ENCODE results near the gene RASAL2.
A peak's percentile ranks its signal among the peaks of the same experiment; 100 is the strongest.
"Not testable (repeated sequence)": the region's sequence is repeated elsewhere in the genome, so short reads cannot be mapped to it uniquely, and the experiment has no call there.

Gene RASAL2

DNA sequence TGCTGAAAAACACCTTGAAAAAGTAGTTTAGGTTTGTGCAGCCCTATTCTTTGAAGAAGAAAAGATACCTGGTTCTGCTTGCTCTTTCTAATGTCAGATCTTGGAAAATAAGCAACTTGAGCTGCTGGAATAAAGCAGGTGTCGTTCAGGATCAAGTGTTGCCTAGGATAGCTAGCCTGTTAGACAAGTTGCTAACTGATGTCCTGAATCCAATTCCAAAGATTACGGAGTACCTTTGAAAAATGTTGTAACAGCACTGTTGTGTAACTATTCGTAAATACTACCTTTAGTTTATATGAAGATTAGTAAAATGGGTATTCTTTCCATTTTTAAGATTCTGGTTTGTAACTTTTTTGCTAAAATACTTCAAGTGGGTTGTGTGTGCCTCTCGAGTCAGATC lies 251.3 kb downstream of the RASAL2 start:
- DNase-seq, result no peak
- in situ Hi-C loops (cut with HindIII; ENCODE audit: low pct_ligation_motif_present, low pct_unique_long_range_greater_than_20kb, low sequenced_read_pairs), result no loop called here

DNA sequence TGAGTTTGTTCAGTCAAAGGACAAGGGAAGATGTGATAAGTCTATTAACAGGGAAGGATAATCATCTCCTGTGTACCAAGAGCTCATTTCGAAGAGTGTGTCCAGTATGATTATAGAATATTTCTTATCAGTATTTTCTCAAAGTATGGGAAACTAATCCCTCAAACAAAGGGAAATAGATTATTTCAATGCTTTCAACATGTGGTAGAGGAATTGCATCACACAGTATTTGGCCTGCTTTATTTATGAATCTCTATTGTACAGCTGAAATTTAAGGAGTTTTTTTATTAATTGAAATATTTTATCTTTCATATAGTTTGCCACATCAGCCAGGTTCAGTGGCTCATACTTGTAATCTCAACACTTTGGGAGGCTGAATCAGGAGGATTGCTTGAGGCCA lies 251.9 kb downstream of the RASAL2 start:
- DNase-seq, result no peak
- in situ Hi-C loops (cut with HindIII; ENCODE audit: low pct_ligation_motif_present, low pct_unique_long_range_greater_than_20kb, low sequenced_read_pairs), result no loop called here

DNA sequence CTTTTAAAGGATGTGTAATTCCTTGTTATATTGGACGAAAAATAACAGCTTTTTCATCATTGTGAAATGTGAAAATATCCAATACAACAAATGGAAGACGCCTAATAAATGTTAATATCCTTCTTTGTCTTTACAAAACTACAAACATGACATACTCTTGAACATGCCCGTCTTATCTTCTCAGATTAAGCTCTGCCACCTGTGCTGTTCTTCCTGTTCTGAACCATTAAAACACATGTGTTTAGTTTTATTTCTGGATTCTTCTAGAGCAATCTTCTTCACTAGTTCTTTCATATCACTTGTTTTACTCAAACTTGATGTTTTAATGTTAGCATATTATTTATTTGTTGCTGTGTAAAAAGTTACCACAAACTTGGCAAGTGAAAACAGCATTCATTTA lies 255.9 kb downstream of the RASAL2 start:
- DNase-seq, result no peak
- in situ Hi-C loops (cut with HindIII; ENCODE audit: low pct_ligation_motif_present, low pct_unique_long_range_greater_than_20kb, low sequenced_read_pairs), result no loop called here

DNA sequence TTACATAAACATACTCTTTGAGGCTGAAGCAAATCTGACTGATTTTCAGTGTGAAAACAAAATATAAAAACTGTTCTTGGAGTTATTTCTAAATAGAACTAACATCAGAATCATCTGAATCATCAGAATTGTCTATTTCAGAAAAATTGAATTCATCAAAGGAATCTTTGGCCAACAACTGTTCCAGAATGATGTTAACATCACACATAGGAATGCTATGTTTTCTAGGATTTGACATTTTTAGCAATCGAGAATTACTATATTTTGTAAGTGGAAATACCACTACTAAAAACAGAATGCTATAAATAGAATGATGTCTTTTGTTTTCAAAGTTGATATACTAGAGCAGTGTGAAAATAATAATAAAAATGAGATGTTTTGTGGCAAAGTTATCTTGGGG lies 258.0 kb downstream of the RASAL2 start:
- in situ Hi-C loops (cut with HindIII; ENCODE audit: low pct_ligation_motif_present, low pct_unique_long_range_greater_than_20kb, low sequenced_read_pairs); DNase-seq: not testable (repeated sequence)

DNA sequence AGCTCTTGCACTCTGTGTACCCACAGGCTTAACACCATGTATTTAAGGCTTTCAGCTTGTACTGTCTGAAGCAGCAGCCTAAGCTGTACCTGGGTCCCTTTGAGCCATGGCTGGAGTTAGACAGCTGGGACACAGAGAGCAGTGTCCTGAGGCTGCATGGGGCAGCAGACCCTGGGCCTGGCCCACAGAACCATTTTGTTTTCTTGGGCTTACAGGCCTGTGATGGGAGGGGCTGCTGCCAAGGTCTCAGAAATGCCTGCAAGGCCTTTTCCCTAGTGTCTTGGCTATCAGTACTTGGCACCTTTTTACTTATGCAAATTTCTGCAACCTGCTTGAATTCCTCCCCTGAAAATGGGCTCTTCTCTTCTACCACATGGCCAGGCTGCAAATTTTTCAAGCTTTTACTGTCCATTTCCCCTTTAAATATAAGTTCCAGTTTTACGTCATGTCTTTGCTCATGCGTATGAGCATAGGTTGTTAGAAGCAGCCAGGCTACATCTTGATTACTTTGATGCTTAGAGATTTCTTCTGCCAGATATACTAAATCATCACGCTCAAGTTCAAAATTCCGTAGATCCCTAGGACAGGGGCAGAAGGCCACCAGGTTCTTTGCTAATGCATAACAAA lies 259.0 kb downstream of the RASAL2 start:
- in situ Hi-C loops (cut with HindIII; ENCODE audit: low pct_ligation_motif_present, low pct_unique_long_range_greater_than_20kb, low sequenced_read_pairs), result no loop called here
- no peak for DNase-seq

DNA sequence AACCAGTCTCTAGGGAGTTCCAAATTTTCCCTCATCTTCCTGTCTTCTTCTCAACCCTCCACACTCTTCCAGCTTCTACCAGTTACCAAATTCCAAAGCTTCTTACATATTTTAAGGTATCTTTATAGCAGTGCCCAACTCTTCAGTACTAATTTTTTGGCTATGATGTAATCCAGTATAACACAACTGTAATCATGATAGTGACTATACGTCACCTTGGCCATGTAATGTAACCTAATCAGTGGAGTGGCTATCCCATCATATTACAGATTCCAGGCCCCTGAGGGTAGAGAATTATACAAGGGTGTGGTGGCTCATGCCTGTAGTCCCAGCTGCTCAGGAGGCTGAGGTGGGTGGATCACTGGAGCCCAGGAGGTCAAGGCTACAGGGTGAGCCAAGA lies 259.6 kb downstream of the RASAL2 start:
- DNase-seq, result no peak
- in situ Hi-C loops (cut with HindIII; ENCODE audit: low pct_ligation_motif_present, low pct_unique_long_range_greater_than_20kb, low sequenced_read_pairs), result no loop called here

DNA sequence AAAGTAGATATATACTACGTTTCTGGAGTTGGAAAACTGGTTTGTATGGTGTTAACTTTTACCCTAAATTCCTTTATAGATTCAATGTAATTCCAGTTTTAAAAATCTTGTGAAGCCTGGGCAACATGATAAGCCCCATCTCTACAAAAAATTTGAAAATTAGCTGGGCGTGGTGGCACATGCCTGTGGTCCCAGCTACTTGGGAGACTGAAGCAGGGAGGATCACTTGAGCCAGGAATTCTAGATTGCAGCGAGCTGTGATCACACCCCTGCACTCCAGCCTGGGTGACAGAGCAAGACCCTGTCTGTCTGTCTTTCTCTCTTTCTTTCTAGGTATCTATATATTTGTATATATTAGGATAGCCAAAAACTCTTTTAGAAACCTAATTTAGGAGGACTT lies 260.9 kb downstream of the RASAL2 start:
- in situ Hi-C loops (cut with HindIII; ENCODE audit: low pct_ligation_motif_present, low pct_unique_long_range_greater_than_20kb, low sequenced_read_pairs), result no loop called here
- DNase-seq, result no peak

DNA sequence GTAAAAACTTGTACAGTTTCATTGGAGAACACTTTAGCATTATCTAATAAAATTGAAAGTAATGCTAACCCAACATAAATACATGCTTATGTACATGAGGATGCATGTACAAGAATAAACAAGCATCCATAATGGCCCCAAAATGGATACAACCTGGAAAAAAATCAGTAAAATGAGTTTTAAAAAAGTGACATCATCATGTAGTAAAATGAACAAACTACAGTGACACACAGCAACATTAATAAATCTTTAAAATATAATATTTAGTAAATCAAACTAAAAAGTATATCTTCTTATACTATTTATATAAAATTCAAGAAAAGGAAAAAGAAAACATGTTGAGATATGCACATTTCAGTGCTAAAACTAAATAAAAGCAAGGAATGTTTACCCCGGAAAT lies 262.4 kb downstream of the RASAL2 start:
- in situ Hi-C loops (cut with HindIII; ENCODE audit: low pct_ligation_motif_present, low pct_unique_long_range_greater_than_20kb, low sequenced_read_pairs), result no loop called here
- no peak for DNase-seq

DNA sequence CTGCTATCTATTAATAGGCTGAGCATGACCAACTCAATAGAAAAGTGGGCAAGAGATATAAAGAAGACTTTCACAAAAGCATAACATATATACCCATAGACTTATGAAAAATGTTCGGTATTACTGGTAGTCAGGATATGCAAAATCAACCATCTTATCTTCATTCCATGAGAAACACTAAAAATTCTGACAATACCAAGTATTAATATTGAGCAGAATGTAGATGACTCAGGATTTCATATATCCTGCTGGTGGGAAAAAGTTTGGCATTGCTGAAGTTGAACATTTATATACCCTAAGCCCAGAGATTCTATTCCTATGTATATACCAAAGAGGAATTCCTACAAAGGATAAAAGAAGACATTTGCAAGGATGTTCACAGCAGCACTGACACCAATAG lies 264.6 kb downstream of the RASAL2 start:
- no peak for DNase-seq

DNA sequence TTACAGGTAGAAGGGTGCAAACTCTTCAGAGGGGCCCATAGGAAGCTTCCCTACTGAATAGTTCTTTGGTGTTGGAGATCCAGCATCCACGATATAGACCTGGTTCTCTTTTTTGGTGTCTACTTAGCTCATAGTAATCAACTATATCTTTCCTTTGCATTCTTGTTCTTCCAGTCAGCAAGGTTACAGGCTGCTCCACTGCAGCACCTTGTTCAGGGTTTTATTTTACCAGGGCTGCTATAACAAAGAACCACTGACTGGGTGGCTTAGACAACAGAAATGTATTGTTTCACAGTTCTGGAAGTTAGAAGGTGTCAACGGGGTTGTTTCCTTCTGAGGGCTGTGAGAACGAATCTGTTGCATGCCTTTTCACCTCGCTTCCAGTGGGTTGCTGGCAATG lies 266.5 kb downstream of the RASAL2 start:
- in situ Hi-C loops (cut with HindIII; ENCODE audit: low pct_ligation_motif_present, low pct_unique_long_range_greater_than_20kb, low sequenced_read_pairs), result no loop called here
- no peak for DNase-seq

More for the DNA sequence above, 264.6 kb downstream of the RASAL2 start:
- in situ Hi-C loops (cut with HindIII; ENCODE audit: low pct_ligation_motif_present, low pct_unique_long_range_greater_than_20kb, low sequenced_read_pairs), result no loop called here

DNA sequence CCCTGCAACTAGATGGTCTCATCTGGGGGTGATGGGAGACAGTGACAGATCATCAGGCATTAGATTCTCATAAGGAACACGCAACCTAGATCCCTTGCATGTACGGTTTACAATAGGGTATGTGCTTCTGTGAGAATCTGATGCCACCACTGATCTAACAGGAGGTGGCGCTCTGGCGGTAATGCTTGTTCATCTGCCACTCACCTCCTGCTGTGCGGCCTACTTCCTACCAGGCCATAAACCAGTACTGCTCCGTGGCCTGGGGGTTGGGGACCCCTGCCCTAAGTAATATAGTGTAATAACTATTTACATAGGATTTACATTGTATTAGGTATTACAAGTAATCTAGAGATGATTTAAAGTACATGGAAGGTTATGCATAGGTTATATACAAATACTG lies 267.9 kb downstream of the RASAL2 start:
- in situ Hi-C loops (cut with HindIII; ENCODE audit: low pct_ligation_motif_present, low pct_unique_long_range_greater_than_20kb, low sequenced_read_pairs), result no loop called here
- DNase-seq, result no peak

DNA sequence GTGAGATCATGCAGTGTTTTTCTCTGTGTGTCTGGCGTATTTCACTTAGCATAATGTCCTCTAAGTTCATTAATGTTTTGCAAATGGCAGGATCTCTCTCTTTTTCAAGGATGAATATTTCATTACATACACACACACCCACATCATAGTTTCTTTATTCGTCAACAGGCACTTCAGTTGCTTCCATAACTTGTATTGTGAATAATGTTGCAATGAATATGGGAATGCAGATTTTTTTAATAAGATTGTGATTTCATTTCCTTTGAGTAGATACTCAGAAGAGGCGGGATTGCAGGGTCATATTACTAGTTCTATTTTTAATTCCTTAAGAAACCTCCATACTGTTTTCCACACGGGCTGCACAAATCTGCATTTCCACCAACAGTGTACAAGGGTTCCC lies 268.8 kb downstream of the RASAL2 start:
- no peak for DNase-seq
- in situ Hi-C loops (cut with HindIII; ENCODE audit: low pct_ligation_motif_present, low pct_unique_long_range_greater_than_20kb, low sequenced_read_pairs), result no loop called here

DNA sequence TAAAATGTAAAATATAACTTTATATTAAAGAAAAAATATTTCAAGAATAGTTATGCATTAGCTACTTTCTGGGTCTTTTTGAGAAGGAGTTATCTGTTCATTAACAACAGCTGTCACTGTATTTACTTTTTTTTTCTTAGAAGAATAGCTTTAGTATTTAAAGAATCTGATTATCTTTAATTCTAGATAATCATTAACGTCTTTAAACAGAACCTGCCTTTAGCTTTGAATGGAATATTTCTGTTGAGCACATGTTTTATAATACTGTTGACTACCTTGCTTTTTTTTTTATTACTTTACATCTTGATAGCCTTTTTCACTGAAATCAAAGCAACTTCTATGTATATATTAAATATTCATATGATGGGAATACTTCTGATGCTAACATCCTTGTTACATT lies 270.9 kb downstream of the RASAL2 start:
- DNase-seq, result no peak
- in situ Hi-C loops (cut with HindIII; ENCODE audit: low pct_ligation_motif_present, low pct_unique_long_range_greater_than_20kb, low sequenced_read_pairs), result no loop called here

DNA sequence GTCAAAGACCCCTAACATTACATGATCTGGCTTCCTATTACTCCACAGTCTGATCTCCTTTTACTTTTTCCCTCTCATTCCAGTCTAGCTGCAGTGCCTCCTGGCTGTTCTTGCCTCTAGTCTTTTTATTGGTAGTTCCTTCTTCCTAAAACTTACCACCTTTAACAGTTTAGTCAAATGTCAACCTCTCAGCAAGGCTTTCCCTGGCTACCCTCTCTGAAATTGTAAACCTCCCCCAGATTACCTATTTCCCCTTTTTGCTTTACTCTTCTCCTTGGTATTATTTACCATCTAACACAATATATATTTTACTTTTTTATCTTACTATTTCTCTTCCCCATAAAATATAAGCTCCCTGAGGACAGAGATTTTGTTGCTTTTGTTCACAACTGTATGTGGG lies 273.2 kb downstream of the RASAL2 start:
- in situ Hi-C loops (cut with HindIII; ENCODE audit: low pct_ligation_motif_present, low pct_unique_long_range_greater_than_20kb, low sequenced_read_pairs), result no loop called here
- no peak for DNase-seq

DNA sequence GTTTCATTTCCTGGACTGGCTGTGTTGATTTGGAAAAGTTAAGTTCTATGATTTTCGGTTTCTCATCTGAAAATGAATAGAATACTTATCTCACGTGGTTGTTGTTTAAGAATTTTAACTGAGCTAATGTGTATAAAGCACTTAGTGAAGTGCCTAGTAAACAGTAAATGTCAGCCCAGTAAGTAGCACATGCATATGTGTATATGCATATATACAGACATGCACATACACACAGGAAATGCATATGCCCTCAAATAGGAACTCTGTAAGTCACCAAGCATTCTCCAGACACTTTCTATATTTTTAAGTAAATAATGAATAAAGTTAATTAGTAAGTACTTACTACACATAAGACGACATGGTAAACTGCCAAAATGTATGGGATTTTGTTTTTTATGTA lies 274.3 kb downstream of the RASAL2 start:
- in situ Hi-C loops (cut with HindIII; ENCODE audit: low pct_ligation_motif_present, low pct_unique_long_range_greater_than_20kb, low sequenced_read_pairs), result no loop called here
- DNase-seq, result no peak

DNA sequence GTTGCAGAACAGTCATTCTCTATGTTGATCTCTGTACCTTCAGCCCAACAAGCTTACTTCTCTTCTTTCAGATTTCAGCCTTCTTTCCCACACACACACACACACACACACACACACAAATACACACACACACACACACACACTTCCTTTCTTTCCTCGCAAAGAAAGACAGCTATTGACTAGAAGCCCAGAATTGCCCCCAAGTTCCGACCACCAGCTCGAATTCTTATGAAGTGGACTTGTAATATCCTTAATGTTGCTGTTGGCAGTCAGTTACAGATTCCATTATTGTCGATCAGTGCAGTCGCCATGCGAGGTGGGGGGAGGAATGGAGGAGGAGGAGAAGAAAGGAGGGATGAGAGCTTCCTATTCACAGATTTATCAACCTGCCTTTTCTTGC lies 277.3 kb downstream of the RASAL2 start:
- peak; percentile 31 for DNase-seq
- in situ Hi-C loops (cut with HindIII; ENCODE audit: low pct_ligation_motif_present, low pct_unique_long_range_greater_than_20kb, low sequenced_read_pairs), result no loop called here

DNA sequence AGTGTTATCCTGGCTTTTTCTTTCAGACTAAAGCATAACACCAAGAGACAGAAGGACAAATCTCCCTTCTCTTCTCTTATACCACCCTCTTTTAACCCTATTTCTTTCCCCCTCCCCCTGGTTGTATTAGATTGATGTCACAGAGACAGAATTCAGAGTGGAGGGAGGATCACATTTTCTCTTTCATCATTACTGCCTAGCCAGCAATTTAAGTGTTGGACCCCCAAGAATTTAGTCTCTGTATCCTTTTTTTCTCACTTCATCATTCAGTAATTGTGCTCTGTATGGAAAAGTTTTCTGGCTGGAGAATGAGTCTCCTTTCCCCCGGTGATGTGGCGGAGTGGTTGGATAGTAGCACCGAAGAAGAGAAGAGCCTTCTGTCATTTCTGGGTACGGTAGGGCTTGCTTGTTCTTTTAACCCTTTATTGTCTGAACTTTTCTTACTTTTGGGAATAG lies 278.1 kb downstream of the RASAL2 start:
- in situ Hi-C loops (cut with HindIII; ENCODE audit: low pct_ligation_motif_present, low pct_unique_long_range_greater_than_20kb, low sequenced_read_pairs), result no loop called here
- no peak for DNase-seq

DNA sequence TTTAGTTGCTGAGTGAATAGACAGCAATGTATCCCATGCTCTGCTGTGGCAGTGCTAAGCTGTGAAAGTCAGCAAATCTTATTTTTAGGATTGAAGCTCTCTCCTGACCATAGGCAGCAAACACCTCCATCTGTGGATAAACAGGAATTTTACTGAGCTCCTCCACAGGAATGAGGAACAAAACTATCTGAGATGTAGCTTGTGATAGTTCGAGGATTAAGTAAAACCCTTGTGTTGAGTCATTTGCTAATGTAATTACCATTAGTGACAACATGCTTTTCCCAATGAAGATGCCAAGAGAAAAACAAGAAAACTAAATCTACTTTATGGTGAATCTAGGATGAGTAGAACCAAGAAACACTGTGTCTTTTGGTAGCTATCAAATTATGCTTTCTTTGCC lies 280.1 kb downstream of the RASAL2 start:
- DNase-seq, result no peak
- in situ Hi-C loops (cut with HindIII; ENCODE audit: low pct_ligation_motif_present, low pct_unique_long_range_greater_than_20kb, low sequenced_read_pairs), result no loop called here

DNA sequence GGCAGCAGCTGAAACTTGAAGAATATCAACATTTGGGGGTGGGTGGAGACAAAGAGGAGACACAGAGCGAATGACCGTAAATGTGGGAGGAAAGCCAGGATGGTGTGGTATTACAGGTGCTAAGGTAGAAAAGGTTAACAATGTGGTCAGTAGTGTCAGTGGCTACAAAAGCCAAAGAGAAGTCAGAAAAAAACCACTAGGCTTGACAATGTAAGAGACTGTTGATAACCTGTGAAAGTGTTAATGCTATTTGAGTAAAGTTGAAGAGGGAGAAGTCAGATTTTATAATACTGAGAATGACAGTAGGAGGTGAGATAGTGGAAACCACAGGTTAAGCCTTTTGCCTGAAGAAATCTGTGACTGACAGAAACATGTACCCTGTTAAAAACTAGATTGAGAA lies 282.1 kb downstream of the RASAL2 start:
- DNase-seq, result no peak
- in situ Hi-C loops (cut with HindIII; ENCODE audit: low pct_ligation_motif_present, low pct_unique_long_range_greater_than_20kb, low sequenced_read_pairs), result no loop called here

DNA sequence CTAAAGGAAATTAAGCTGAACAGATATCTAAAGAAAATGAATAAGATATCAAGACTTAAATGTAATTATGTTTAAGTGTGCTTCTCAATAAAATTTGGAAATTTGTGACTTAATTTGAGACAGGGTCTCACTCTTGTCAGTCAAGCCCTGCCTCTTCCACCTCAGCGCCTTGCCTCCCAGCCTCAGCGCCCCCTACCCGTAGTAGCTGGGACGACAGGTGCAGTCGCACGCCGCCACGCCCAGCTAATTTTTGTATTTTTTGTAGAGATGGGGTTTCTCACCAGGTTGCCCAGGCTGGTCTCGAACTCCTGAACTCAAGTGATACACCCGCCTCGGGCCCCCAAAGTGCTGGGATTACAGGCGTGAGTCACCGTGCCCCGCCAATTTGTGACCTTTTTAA lies 285.9 kb downstream of the RASAL2 start:
- no peak for DNase-seq
- in situ Hi-C loops (cut with HindIII; ENCODE audit: low pct_ligation_motif_present, low pct_unique_long_range_greater_than_20kb, low sequenced_read_pairs), result no loop called here

DNA sequence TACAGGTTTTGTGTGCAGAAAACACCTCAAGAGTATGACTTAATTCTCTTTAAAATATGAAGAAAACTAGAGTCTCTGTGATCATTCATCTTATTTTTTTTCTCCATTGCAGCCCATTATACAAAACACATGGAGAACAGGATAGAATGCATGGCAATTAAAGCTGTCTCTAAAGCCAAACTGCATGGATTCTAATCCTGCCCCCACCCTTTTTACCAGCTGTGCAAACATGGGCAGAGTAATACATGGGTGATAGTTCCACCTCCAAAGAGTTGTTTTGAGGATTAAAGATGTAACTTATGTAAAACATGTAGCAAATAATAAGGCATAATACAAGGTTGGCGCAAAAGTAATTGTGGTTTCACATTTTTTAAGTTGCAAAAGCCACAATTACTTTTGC lies 288.5 kb downstream of the RASAL2 start:
- no peak for DNase-seq
- in situ Hi-C loops (cut with HindIII; ENCODE audit: low pct_ligation_motif_present, low pct_unique_long_range_greater_than_20kb, low sequenced_read_pairs), result no loop called here

Measured in ACHN (cell line).